ENCODE data around the gene BCL2L13. TPM values are rescaled to one million over a fixed set of nuclear protein-coding genes. Genes with fewer than 3 reads are reported as not detected.

The BCL2L13 gene
- polyA plus RNA-seq, 4 donors: 15.1 to 35.1 (median 20.6) TPM

GRCh38 chr22:17780116-17780740, 141.7 kb downstream of the BCL2L13 start:
- 72 to 82% (median 74%) methylated on average over 19 of the region's 19 CpGs for WGBS, 3 donors
- Histone ChIP-seq H3K36me3 (ENCODE audit: control insufficient read depth in 3 of 3, insufficient read depth in 2 of 3, low read depth in 1 of 3, low read length in 3 of 3) (no peaks in the 10 kb centered on the region), H3K4me3 (ENCODE audit: low read depth in 1 of 3, low read length in 3 of 3) (no peak overlapping the region), H3K27ac (ENCODE audit: low read depth in 1 of 3, low read length in 2 of 3) (no peak overlapping the region), H3K9me3 (ENCODE audit: control insufficient read depth in 2 of 2, insufficient read depth in 1 of 2, low read depth in 1 of 2, low read length in 1 of 2) (no peaks in the 10 kb centered on the region), H3K4me1 (ENCODE audit: control insufficient read depth in 3 of 3, insufficient read depth in 2 of 3, low read depth in 1 of 3, low read length in 2 of 3) (peaks cover 0 to 2% (median 0%) of the 10 kb centered on the region in 3 donors), H3K27me3 (ENCODE audit: control insufficient read depth in 3 of 3, insufficient read depth in 3 of 3, low read length in 3 of 3) (no peaks in the 10 kb centered on the region)
- no peak for FAIRE-seq
- no peak for DNase-seq

Other genes with a start within 250 kb of the BCL2L13 start
- gene SLC25A18, start 75.3 kb upstream of the BCL2L13 start, polyA plus RNA-seq: 1 to 10 TPM in 1 of 4 donors, under 1 TPM in 1, not detected in 2; 0.38 to 2.1 TPM
- 100 to 1,000 TPM in 3 of 4 donors, 10 to 100 TPM in 1; 92.4 to 131 (median 104) TPM for gene ATP6V1E1, start 10.0 kb upstream of the BCL2L13 start, polyA plus RNA-seq
- 10 to 100 TPM; 12.7 to 59.4 (median 19.6) TPM for gene BID, start 135.7 kb downstream of the BCL2L13 start, polyA plus RNA-seq